ENCODE results near the gene ORAI2. TPM values are rescaled to one million over a fixed set of nuclear protein-coding genes. Genes with fewer than 3 reads are reported as not detected.

Gene ORAI2
- total RNA-seq, 4 donors from 2014 or later = 4.4 to 18.6 (median 7.7) TPM

DNA sequence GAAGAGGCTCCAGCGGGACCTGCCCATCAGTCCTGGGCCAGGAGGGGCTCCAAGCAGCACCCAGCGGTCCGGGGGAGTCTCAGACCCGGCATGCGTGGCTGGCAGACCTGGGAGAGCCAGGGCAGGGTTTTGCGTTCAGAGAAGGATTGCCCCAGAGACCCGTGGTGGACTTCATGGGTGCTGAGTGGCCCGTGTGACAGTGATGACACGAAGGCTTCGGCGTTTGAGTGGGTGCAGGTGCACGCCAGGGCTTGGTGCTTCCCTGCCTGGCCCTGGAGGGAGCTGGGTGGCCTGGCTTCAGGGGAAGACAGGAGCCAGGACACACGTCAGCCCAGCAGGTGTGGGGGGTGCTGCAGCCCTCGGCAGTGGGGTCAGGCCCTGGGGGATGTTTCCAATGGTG, 13.9 kb downstream of the ORAI2 start:
- H3K4me1 ChIP-seq = no peaks in the 10 kb centered on the region
- no peak overlapping the region for H3K27ac ChIP-seq
- H3K4me3 ChIP-seq = no peak overlapping the region
- DNase-seq (ENCODE audit: low spot score in 2 of 2) = no peak
- H3K9me3 ChIP-seq = no peaks in the 10 kb centered on the region
- WGBS, 2 donors = 82 to 88% methylated on average over 3 to 11 of the region's 14 CpGs
- H3K36me3 ChIP-seq = peaks cover 0 to 54% (median 8%) of the 10 kb centered on the region in 3 donors
- no peak for TF ChIP-seq POLR2A (IDR thresholded peaks at IDR 0.05)
- TF ChIP-seq EP300 (IDR thresholded peaks at IDR 0.05) = no peak
- TF ChIP-seq, protein P1, sequence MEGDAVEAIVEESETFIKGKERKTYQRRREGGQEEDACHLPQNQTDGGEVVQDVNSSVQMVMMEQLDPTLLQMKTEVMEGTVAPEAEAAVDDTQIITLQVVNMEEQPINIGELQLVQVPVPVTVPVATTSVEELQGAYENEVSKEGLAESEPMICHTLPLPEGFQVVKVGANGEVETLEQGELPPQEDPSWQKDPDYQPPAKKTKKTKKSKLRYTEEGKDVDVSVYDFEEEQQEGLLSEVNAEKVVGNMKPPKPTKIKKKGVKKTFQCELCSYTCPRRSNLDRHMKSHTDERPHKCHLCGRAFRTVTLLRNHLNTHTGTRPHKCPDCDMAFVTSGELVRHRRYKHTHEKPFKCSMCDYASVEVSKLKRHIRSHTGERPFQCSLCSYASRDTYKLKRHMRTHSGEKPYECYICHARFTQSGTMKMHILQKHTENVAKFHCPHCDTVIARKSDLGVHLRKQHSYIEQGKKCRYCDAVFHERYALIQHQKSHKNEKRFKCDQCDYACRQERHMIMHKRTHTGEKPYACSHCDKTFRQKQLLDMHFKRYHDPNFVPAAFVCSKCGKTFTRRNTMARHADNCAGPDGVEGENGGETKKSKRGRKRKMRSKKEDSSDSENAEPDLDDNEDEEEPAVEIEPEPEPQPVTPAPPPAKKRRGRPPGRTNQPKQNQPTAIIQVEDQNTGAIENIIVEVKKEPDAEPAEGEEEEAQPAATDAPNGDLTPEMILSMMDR (IDR thresholded peaks at IDR 0.05) = no peak
- no peaks in the 10 kb centered on the region for H3K27me3 ChIP-seq

DNA sequence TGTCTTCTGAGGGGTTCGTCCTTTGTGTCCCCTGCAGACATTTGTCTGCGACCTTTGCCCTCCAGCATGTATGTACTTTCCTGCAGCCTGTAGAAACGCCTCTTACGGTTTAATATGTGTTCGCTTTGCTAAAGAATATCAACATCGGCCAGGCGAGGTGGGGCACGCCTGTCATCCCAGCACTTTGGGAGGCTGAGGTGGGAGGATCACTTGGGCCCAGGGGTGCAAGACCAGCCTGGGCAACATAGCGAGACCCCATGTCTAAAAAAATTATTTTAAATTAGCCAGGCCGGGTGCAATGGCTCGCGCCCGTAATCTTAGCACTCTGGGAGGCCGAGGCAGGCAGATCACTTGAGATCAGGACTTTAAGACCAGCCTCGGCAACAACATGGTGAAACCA, 15.8 kb downstream of the ORAI2 start:
- H3K4me1 ChIP-seq = no peaks in the 10 kb centered on the region
- H3K9me3 ChIP-seq = no peaks in the 10 kb centered on the region
- H3K4me3 ChIP-seq = no peak overlapping the region
- H3K27me3 ChIP-seq = no peaks in the 10 kb centered on the region
- H3K27ac ChIP-seq = no peak overlapping the region
- peaks cover 0 to 53% (median 8%) of the 10 kb centered on the region in 3 donors for H3K36me3 ChIP-seq
- WGBS, 2 donors = 92 to 96% methylated on average over 15 of the region's 15 CpGs
- DNase-seq (ENCODE audit: low spot score in 2 of 2) = no peak
- TF ChIP-seq EP300 (IDR thresholded peaks at IDR 0.05) = no peak
- no peak for TF ChIP-seq POLR2A (IDR thresholded peaks at IDR 0.05)
- TF ChIP-seq, protein P1 (IDR thresholded peaks at IDR 0.05) = no peak

DNA sequence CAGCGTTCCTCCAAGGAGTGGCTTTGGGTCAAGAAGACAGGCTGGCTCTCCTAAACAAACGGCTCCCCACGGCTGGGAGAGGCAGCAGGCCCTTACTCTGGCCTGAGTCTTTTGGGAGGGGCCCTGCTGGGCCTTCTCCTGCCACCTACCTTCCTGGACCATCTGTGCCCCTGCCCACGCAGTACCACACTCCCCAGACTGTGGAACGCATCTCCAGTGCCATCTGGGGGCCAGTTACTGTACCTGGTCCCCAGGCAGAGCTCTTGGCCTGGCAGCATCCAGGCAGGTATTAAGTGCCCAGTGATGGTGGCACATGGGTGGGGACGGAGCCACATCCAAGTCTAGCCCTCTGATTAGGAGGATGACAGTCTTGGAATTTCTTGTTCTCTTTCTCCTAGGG, 16.9 kb downstream of the ORAI2 start:
- 64 to 74% methylated on average over 6 of the region's 6 CpGs for WGBS, 2 donors
- Histone ChIP-seq H3K27me3 (no peaks in the 10 kb centered on the region), H3K9me3 (no peaks in the 10 kb centered on the region), H3K4me1 (no peaks in the 10 kb centered on the region), H3K27ac (no peak overlapping the region), H3K4me3 (no peak overlapping the region), H3K36me3 (peaks cover 0 to 55% (median 8%) of the 10 kb centered on the region in 3 donors)
- TF ChIP-seq EP300 (IDR thresholded peaks at IDR 0.05) = no peak
- no peak for TF ChIP-seq POLR2A (IDR thresholded peaks at IDR 0.05)
- TF ChIP-seq, protein P1 (IDR thresholded peaks at IDR 0.05) = no peak
- no peak for DNase-seq (ENCODE audit: low spot score in 2 of 2)

DNA sequence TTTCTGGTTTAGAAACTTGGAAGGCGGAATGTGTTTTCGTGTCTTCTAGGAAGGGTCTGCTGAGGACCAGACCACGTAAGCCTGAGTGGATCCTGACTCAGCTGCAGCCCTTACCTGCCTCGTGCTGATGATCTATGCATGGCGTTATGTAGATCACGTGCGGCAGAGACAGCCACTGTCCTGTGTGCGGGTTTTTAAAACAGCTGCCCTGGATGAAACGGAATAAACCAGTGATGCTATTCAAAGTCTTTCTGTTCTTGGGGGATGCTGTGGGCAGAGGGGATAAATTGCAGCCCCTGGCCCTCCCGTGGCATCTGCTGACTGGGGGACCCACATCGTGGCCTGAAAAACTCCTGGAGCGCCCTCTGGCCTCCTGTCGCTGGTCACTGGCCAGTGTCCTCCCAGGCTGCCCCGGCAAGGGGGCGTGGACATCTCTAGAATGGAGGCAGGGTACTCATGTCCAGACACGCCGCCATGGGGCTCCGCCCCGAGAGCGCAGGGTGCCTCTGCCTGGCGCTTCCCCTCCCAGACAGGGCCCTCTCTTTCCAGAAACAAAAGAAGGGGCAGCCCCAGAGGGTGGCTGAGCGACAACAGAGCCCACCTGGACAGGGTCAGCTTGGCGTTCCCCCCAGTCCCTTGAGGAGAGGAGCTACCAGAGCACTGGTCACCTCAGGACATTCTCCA, 18.1 kb downstream of the ORAI2 start:
- 46 to 65% methylated on average over 11 to 23 of the region's 23 CpGs for WGBS, 2 donors
- TF ChIP-seq, protein P1 (IDR thresholded peaks at IDR 0.05) = no peak
- TF ChIP-seq EP300 (IDR thresholded peaks at IDR 0.05) (no peak), POLR2A (IDR thresholded peaks at IDR 0.05) (no peak)
- DNase-seq (ENCODE audit: low spot score in 2 of 2) = no peak
- Histone ChIP-seq H3K36me3 (peaks cover 0 to 57% (median 8%) of the 10 kb centered on the region in 3 donors), H3K27me3 (no peaks in the 10 kb centered on the region), H3K4me1 (no peaks in the 10 kb centered on the region), H3K9me3 (no peaks in the 10 kb centered on the region), H3K27ac (no peak overlapping the region), H3K4me3 (no peak overlapping the region)

DNA sequence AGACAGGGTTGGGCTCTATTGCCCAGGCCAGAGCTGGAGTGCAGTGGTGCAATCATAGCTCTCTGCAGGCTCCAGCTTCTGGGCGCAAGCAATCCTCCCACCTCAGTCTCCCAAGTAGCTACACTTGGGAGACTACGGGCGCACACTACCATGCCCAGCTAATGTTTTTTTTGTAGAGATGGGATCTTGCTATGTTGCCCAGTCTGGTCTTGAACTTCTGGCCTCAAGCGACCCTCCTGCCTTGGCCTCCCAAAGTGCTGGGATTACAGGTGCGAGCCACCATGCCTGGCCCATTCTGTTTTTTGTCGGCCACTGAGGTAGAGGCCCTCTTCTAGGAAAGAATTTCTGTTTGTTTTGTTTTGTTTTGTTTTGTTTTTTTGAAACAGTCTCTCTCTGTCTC, 19.1 kb downstream of the ORAI2 start:
- no peaks in the 10 kb centered on the region for H3K4me1 ChIP-seq
- no peak for DNase-seq (ENCODE audit: low spot score in 2 of 2)
- no peak overlapping the region for H3K27ac ChIP-seq
- no peak overlapping the region for H3K4me3 ChIP-seq
- H3K36me3 ChIP-seq = peaks cover 0 to 57% (median 0%) of the 10 kb centered on the region in 3 donors
- no peaks in the 10 kb centered on the region for H3K9me3 ChIP-seq
- WGBS, 2 donors = 91 to 94% methylated on average over 6 of the region's 6 CpGs
- no peak for TF ChIP-seq EP300 (IDR thresholded peaks at IDR 0.05)
- TF ChIP-seq, protein P1 (IDR thresholded peaks at IDR 0.05) = no peak
- no peak for TF ChIP-seq POLR2A (IDR thresholded peaks at IDR 0.05)
- no peaks in the 10 kb centered on the region for H3K27me3 ChIP-seq

Data from tibial nerve (tissue), 4 donors.